ENCODE results near the gene BARX1. TPM values are rescaled to one million over a fixed set of nuclear protein-coding genes. Genes with fewer than 3 reads are reported as not detected.

The BARX1 gene
- total and polyA plus RNA-seq, 2 experiments from 2014 or later: not detected

DNA sequence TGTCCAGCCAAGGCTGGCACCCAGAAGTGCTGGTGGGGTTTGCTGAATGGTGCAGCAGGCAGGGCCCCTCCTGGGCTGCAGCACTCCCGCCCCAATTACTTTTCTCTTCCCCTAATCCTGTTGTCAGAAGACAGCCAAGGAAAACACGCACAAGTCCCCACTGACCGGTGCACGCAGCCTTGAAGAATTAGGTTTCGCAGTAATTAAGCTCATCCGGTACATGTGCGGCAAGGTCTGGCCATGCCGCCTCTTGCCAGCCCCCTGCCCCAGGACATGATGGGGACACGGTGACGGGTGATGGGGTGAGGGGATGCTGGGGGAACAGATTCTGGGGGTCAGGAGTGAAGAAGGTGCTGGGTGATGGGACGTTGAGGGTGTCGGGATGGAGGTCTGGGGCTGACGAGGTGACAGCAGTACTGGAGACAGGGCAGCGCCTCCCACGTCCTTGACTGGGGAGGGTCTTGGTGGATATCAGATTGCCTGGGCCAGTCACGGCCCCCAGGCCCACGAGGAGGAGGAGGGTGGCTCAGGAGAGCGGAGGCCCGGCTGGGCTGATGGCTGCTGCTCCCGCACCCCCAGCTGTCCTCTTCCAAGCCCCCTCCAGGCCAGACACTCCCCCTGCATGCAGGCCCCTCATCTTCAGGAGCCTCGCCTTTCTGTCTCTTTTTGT, 34.9 kb downstream of the BARX1 start:
- H2AFZ ChIP-seq: no peak overlapping the region
- 53 to 57% methylated on average over 20 to 21 of the region's 21 CpGs for WGBS, 2 experiments (ENCODE audit: low coverage in 1 of 2, low lambda C conversion rate in 2 of 2, missing lambda C conversion rate in 2 of 2)
- H3K4me3 ChIP-seq: no peak overlapping the region
- H3K4me2 ChIP-seq (ENCODE audit: unreplicated experiment): no peak overlapping the region
- no peaks in the 10 kb centered on the region for H3K9me2 ChIP-seq (ENCODE audit: insufficient read depth)
- DNase-seq: no peak
- no peaks in the 10 kb centered on the region for H3K79me2 ChIP-seq (ENCODE audit: insufficient read depth)
- H3K9ac ChIP-seq: no peak overlapping the region
- no peaks in the 10 kb centered on the region for H3K9me3 ChIP-seq (ENCODE audit: low read depth)
- H3F3A ChIP-seq (ENCODE audit: insufficient read depth): no peaks in the 10 kb centered on the region
- H3K36me3 ChIP-seq (ENCODE audit: low read depth): no peaks in the 10 kb centered on the region
- TF ChIP-seq EZH2phosphoT487 (IDR thresholded peaks at IDR 0.05; ENCODE audit: insufficient read depth, low read depth): no peak
- no peak for TF ChIP-seq EZH2 (IDR thresholded peaks at IDR 0.05; ENCODE audit: insufficient read depth, poor library complexity, severe bottlenecking)
- no peaks in the 10 kb centered on the region for H3K27me3 ChIP-seq (replicated peaks; ENCODE audit: insufficient read depth)
- no peak overlapping the region for H3K27ac ChIP-seq
- H3K4me1 ChIP-seq (ENCODE audit: insufficient read depth): no peaks in the 10 kb centered on the region
- H4K20me1 ChIP-seq (ENCODE audit: insufficient read depth): no peaks in the 10 kb centered on the region
- in situ Hi-C loops (cut with MboI): no loop called here

DNA sequence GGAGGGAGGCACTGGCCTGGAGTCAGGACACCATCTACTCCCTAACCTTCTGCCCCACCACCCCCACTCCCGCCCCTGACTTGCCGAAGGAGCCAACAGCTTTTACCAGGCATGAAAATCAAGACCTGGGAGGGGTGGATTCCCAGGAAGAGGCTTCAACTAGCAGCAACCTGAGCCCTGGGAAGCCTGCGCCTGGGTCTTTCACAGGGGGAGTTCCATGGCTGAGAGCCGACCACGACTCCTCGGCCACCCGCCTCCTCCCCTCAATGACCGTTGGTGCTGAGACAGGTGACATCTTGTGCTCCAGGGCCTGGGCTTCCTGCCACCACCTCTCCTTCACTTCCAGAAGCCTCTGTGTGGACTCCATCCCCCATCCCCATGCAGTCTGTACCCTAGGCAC, 37.1 kb downstream of the BARX1 start:
- Histone ChIP-seq H3K4me2 (ENCODE audit: unreplicated experiment) (no peak overlapping the region), H3K4me1 (ENCODE audit: insufficient read depth) (no peaks in the 10 kb centered on the region), H3K36me3 (ENCODE audit: low read depth) (no peaks in the 10 kb centered on the region), H3K27ac (no peak overlapping the region), H3K4me3 (no peak overlapping the region), H2AFZ (no peak overlapping the region), H3K9me3 (ENCODE audit: low read depth) (no peaks in the 10 kb centered on the region), H3K27me3 (replicated peaks; ENCODE audit: insufficient read depth) (no peaks in the 10 kb centered on the region), H3K9me2 (ENCODE audit: insufficient read depth) (no peaks in the 10 kb centered on the region), H3K9ac (no peak overlapping the region), H3K79me2 (ENCODE audit: insufficient read depth) (no peaks in the 10 kb centered on the region), H4K20me1 (ENCODE audit: insufficient read depth) (no peaks in the 10 kb centered on the region), H3F3A (ENCODE audit: insufficient read depth) (no peaks in the 10 kb centered on the region)
- 29 to 39% methylated on average over 5 to 8 of the region's 8 CpGs for WGBS, 2 experiments (ENCODE audit: low coverage in 1 of 2, low lambda C conversion rate in 2 of 2, missing lambda C conversion rate in 2 of 2)
- no peak for DNase-seq
- in situ Hi-C loops (cut with MboI): no loop called here
- no peak for TF ChIP-seq EZH2phosphoT487 (IDR thresholded peaks at IDR 0.05; ENCODE audit: insufficient read depth, low read depth)
- TF ChIP-seq EZH2 (IDR thresholded peaks at IDR 0.05; ENCODE audit: insufficient read depth, poor library complexity, severe bottlenecking): no peak

DNA sequence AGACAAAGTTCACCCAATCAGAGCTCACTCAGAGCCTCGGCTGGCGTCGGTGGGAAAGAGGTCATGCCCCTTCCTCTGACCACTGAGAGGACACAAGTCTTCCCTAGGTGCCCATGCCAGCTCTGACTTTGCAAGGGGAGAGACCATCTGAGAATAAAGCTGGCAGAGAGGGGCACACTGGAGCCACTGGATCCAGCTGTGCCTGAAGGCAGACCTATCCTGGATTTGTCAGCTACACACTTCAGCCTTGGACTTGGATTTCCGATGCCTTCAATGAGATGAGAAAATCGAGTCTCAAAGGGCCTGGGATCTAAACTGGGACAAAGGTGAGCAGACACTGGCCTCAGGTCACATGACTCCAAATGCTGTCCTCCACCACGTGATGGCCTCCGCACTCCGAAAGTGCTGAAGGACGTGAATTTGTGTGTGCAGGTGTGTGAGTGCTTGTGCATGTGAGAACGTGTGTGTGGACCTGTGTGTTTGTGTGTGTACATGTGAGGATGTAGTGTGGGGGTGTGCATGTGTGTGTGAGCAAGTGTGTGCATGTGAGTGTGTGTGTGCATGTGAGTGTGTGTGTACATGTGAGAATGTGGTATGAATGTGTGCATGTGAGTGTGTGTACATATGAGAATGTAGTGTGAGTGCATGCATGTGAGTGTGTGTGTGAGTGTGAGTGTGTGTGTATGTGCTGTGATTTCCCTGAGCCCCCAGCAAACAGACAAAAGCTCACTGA, 37.9 kb downstream of the BARX1 start:
- no peak for TF ChIP-seq EZH2phosphoT487 (IDR thresholded peaks at IDR 0.05; ENCODE audit: insufficient read depth, low read depth)
- TF ChIP-seq EZH2 (IDR thresholded peaks at IDR 0.05; ENCODE audit: insufficient read depth, poor library complexity, severe bottlenecking): no peak
- Histone ChIP-seq H3K4me3 (no peak overlapping the region), H3K9me3 (ENCODE audit: low read depth) (no peaks in the 10 kb centered on the region), H3K36me3 (ENCODE audit: low read depth) (no peaks in the 10 kb centered on the region), H3F3A (ENCODE audit: insufficient read depth) (no peaks in the 10 kb centered on the region), H3K27ac (no peak overlapping the region), H3K9me2 (ENCODE audit: insufficient read depth) (no peaks in the 10 kb centered on the region), H4K20me1 (ENCODE audit: insufficient read depth) (no peaks in the 10 kb centered on the region), H3K79me2 (ENCODE audit: insufficient read depth) (no peaks in the 10 kb centered on the region), H3K9ac (no peak overlapping the region), H3K4me1 (ENCODE audit: insufficient read depth) (no peaks in the 10 kb centered on the region), H2AFZ (no peak overlapping the region), H3K27me3 (replicated peaks; ENCODE audit: insufficient read depth) (no peaks in the 10 kb centered on the region; the same call in 1 of the 2 replicates), H3K4me2 (ENCODE audit: unreplicated experiment) (no peak overlapping the region)
- in situ Hi-C loops (cut with MboI): no loop called here
- 55 to 56% methylated on average over 10 of the region's 10 CpGs for WGBS, 2 experiments (ENCODE audit: low coverage in 1 of 2, low lambda C conversion rate in 2 of 2, missing lambda C conversion rate in 2 of 2)
- DNase-seq: no peak

DNA sequence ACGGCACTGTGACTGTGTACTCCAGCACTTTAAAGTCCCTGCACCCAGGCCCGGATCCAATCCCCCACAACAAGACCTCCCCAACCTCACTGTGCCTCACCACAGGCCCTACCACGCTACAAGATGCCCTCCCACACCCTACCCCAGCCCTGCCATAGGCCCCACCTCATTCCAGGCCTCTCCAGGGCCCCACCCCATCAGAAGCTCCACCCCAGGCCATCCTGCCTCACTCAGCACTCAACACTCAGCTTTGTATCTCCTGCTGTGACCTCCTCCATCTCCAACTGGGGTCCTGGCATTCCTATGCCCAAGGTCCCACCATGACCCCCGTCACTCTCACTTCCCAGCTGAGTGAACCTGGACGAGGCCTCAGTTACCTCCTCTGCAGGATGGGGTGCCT, 38.8 kb downstream of the BARX1 start:
- Histone ChIP-seq H3K9me3 (ENCODE audit: low read depth) (no peaks in the 10 kb centered on the region), H3F3A (ENCODE audit: insufficient read depth) (no peaks in the 10 kb centered on the region), H3K4me2 (ENCODE audit: unreplicated experiment) (no peak overlapping the region), H3K9ac (no peak overlapping the region), H3K36me3 (ENCODE audit: low read depth) (no peaks in the 10 kb centered on the region), H2AFZ (no peak overlapping the region), H3K27me3 (replicated peaks; ENCODE audit: insufficient read depth) (peaks cover 4% of the 10 kb centered on the region), H4K20me1 (ENCODE audit: insufficient read depth) (no peaks in the 10 kb centered on the region), H3K9me2 (ENCODE audit: insufficient read depth) (no peaks in the 10 kb centered on the region), H3K4me1 (ENCODE audit: insufficient read depth) (no peaks in the 10 kb centered on the region), H3K4me3 (no peak overlapping the region), H3K27ac (no peak overlapping the region), H3K79me2 (ENCODE audit: insufficient read depth) (no peaks in the 10 kb centered on the region)
- TF ChIP-seq EZH2phosphoT487 (IDR thresholded peaks at IDR 0.05; ENCODE audit: insufficient read depth, low read depth): no peak
- TF ChIP-seq EZH2 (IDR thresholded peaks at IDR 0.05; ENCODE audit: insufficient read depth, poor library complexity, severe bottlenecking): no peak
- 15 to 20% methylated on average over 3 to 5 of the region's 5 CpGs for WGBS, 2 experiments (ENCODE audit: low coverage in 1 of 2, low lambda C conversion rate in 2 of 2, missing lambda C conversion rate in 2 of 2)
- no peak for DNase-seq
- in situ Hi-C loops (cut with MboI): no loop called here

All from GM23248 (cell line).